GM19452 (cell line): ENCODE data around the gene BGLAP.

ENCODE experiments used
- ATAC-seq: cut with Tn5 transposase; IDR thresholded peaks from one replicate; pipeline ENCODE4 v1.9.1; 2021; ENCODE audit not compliant: unreplicated experiment

The BGLAP gene

GRCh38 chr1:156251527-156251926, 9.5 kb downstream of the BGLAP start:
- no peak for ATAC-seq

DNA sequence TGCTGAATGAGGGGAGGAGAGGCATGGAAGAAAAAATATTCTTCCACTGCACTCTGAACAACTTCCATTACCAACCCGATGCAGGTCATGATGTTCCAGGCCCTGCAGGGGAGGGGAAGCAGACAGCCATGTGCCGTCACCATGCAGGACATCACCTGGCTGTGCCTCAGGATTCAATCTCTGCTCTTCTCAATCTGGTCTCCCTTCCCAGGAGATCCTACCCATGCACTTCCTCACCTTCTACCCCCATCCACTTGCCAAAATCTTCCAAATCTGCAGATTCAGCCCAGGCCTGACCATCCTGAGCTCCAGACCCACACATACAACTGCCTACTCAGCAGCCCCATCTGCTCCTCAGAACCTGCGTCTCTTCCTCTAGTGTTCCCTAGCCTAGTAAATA, 11.7 kb downstream of the BGLAP start:
- no peak for ATAC-seq

GRCh38 chr1:156257711-156258110, 15.7 kb downstream of the BGLAP start:
- no peak for ATAC-seq

DNA sequence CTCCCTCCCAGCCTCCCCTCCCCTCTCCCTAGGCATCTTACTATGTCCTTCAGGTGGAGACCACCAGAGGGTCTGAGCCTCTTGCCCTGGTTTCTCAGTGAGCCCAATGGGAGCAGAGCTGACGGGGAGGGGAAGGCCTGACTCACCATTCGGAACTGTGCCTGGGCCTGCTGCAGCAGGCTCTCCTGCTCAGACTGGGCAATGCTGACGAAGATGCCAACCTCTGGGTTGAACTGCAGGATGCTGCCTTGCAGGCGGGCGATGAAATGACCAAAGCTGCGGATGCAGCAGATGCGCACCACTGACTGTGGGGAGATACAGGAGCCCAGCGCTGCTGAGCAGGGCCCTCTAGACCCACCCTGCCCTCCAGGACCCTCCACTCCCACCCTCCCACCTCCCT, 16.9 kb downstream of the BGLAP start:
- no peak for ATAC-seq

GRCh38 chr1:156259805-156260204, 17.8 kb downstream of the BGLAP start:
- no peak for ATAC-seq

DNA sequence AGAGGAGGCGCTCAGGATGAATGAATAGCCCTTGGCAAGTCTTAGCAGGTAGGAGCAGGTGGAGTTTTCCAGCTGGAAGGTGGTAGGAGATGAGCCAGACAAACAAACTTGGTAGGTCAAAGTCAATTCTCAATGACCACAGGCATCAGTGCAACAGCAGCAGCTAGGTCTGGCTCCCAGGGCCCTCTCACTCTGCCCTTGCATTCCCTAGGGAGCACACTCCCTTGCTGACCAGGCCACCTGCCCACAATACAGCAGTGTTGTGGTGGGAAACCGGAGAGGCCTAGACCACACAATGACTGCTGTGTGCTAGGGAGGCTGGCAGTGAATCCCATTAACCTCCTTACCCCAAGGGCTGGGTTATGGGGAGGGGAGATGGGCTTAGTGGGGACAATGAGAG, 18.9 kb downstream of the BGLAP start:
- ATAC-seq, result no peak

- no peak for ATAC-seq
Measured at GRCh38 chr1:156262461-156263287, 20.7 kb downstream of the BGLAP start.

DNA sequence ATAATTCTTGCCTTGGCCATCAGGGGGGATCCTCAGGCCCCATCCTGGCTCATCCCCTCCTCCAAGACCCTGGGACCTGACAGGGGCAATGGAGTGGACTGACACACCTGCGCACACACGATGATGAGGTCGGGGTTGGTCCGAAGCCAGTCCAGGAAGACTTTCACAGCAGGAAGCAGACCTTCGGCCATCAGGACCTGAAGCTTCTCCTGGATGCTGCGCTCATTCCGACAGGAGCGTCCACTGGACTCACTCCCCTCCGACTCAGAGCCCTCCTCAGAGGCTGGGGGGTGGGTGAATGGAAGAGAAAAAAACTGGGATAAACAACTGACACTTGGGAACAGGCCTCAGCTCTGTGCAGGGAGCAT, 21.3 kb downstream of the BGLAP start:
- ATAC-seq, result no peak

GRCh38 chr1:156266051-156266450, 24.1 kb downstream of the BGLAP start:
- no peak for ATAC-seq

DNA sequence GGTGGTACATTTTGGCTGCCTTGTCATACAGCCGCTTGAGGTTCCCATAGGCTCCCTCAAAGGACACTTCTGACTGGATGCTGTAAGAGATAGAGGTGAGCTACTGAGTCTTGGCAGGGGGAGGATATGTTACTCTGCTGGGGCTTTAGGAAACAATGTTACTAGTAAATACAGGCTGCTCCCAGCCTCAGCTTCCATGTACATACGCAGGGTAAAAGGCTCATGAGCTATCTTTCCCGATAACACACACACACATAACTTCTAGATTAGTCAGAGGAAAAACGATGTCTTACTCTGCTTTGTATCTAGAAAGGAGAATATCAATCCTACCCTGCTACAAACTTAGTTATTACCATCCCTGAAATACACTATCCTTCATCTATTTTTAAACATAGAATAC, 26.4 kb downstream of the BGLAP start:
- ATAC-seq, result no peak

GRCh38 chr1:156270314-156270713, 28.3 kb downstream of the BGLAP start:
- no peak for ATAC-seq

DNA sequence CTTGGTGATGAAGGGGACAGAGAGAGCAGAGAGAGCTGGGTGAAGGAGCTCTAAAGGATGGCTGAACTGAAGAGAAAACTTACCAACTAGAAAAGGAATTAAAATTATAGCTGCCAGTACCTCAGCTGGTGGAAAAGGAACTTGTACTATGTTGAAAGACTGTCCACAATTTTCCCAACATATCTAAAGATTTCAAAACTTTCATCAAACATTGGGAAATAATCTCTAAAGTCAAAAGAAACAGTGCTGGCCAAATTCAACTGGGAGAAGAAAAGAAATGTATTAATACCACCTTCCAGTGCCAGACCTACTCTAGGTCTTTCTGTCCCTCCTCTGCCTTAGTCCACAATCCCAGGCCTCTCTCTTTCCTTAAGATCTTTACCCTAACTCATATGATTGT, 34.5 kb downstream of the BGLAP start:
- no peak for ATAC-seq

GRCh38 chr1:156276966-156277381, 35.0 kb downstream of the BGLAP start:
- no peak for ATAC-seq

- no peak for ATAC-seq
Measured at GRCh38 chr1:156279837-156280236, 37.9 kb downstream of the BGLAP start.

GRCh38 chr1:156281281-156281680, 39.3 kb downstream of the BGLAP start:
- ATAC-seq, result peak; percentile 43

- peak; percentile 8 for ATAC-seq
Measured at GRCh38 chr1:156281693-156282478, 39.9 kb downstream of the BGLAP start.

- peak; percentile 84 for ATAC-seq
Measured at GRCh38 chr1:156282479-156283222, 40.7 kb downstream of the BGLAP start, which contains the start of gene SMG5. SMG5 (minus strand) TSS chr1:156282825; CDS start chr1:156282680, 145 bp downstream.

DNA sequence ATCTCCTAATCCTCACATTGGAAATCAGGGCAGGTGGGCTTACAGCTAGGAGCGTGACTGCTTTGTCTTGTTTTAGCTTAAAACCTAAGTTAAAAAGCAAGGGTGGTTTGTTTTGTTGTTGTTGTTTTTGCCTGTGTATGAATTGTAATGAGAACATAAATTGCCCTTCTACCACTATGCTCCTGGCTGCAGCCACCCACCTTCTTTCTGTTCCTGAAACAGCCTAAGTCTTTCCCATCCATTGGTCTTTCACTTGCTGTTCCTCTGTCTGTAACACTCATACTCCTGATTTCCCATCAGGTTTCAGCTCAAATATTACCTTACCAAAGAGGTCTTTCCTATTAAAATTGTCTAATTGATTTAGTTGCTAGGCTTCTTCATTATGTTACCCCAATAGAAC, 41.5 kb downstream of the BGLAP start:
- no peak for ATAC-seq

GRCh38 chr1:156284112-156284511, 42.1 kb downstream of the BGLAP start, which contains the start of gene TMEM79:
TMEM79 (plus strand) TSS chr1:156284325; CDS start chr1:156285227, 902 bp downstream.
- ATAC-seq, result no peak

GRCh38 chr1:156284757-156285156, 42.8 kb downstream of the BGLAP start:
- ATAC-seq, result no peak

- ATAC-seq, result no peak
Measured at GRCh38 chr1:156285437-156285836, 43.5 kb downstream of the BGLAP start.
